GM19238 (cell line): Measurements from ENCODE around the gene RBMY1D.
"Not testable (repeated sequence)": the region's sequence is repeated elsewhere in the genome, so short reads cannot be mapped to it uniquely, and the experiment has no call there.

Experiments
- DNase-seq: peaks from one replicate; pipeline ENCODE4 v3.0.0; 2011; ENCODE audit warnings: low spot score; ENCODE audit not compliant: insufficient read length

RBMY1D gene

DNA sequence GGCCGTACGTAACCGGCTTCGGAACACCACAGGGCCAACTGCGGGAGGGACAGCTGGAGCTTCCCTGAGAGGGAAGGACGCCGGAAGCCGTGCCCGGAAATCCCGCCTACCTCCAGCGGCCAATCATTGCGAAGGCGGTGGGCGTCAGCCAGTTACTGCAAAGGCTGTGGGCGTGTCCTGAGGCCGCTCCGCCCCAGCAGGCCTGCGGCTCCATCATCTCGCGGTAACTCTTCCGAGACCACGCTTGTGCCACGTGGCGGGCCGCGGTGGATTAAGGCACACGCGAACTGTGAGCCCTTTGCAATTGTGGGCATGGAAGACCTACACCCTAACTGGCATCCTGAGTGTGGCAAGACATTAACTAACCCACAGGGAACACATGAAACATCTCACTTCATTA lies at the start of gene RBMY1D:
RBMY1D (minus strand) TSS at position 101 of the 400 bp plus-strand sequence. CDS start 2,013 bp downstream, outside the sequence.
- DNase-seq, result not testable (repeated sequence)

DNA sequence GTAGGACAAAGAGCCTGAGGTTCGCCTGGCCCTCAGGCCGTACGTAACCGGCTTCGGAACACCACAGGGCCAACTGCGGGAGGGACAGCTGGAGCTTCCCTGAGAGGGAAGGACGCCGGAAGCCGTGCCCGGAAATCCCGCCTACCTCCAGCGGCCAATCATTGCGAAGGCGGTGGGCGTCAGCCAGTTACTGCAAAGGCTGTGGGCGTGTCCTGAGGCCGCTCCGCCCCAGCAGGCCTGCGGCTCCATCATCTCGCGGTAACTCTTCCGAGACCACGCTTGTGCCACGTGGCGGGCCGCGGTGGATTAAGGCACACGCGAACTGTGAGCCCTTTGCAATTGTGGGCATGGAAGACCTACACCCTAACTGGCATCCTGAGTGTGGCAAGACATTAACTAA lies 23.6 kb upstream of the RBMY1D start, which contains the start of gene RBMY1E:
RBMY1E (minus strand) TSS at position 101 of the 400 bp plus-strand sequence. CDS start 1,978 bp downstream, outside the sequence.
- DNase-seq, result not testable (repeated sequence)

DNA sequence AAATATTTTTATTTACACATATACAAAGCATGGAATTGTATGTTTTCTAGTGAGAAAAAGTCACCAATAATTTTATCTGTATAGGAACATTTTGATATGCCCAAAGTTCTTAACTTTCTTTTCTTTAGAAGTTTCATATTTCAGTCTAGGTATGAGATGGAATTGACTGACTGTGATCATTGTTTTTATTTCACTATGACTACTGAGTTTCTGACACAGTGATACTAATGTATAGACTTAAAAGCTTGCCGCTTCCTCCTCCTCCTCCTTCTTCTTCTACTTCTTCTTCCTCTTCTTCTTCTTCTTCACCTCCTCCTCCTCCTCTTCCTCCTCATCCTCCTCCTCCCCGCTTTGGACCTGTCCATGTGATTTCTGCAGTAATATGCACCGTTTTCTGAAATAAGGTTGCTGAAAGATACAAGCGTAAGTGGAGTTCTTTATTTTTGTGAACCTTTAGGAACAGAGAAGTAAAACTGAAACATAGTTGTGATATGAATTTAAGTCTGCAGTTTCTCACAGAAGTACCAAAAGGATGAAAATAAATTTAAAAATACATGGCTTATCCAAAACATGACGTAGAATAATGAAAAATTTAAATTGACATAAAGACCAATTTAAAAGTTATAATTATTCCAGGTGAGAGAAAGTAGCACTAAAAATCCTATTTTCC lies 24.8 kb downstream of the RBMY1D start:
- DNase-seq, result not testable (repeated sequence)

DNA sequence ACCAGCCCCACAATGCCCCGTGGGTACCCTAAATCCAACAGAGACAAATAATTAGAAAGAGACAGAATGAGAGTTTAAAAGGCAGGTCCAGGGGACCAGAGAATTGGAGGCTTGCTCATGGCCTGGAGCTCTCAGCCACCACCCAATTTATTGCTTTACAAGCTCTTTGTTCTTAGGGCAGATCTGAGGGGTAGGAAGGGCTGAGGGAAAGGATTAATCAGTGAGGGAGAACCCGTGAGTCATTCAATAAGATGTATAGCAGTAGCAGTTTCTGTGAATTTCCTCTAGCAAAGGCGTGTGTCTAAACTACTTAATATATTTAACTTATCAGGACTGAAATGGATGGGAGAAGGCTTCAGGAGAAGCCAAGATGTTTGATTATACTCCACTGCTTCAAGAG lies 48.8 kb downstream of the RBMY1D start:
- no peak for DNase-seq

DNA sequence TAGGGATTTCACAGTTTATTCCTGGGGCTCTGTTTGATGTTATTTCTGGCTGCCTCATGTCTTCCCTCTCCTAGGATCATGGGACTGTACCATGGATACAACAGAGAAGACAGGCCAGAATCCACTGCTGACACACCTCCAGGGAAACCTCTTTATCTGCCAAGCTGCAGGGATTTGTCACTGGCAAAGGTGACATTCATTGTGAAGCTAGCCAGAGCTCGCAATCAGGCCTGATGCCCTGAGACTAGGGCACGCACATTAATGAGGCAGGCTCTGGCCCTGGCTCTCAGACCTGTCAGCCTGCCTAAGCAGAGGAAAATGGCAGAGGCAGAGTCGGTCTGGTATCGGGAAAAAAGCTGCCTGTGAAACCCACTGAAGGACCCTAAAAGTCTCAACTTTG lies 52.2 kb downstream of the RBMY1D start:
- DNase-seq, result no peak

DNA sequence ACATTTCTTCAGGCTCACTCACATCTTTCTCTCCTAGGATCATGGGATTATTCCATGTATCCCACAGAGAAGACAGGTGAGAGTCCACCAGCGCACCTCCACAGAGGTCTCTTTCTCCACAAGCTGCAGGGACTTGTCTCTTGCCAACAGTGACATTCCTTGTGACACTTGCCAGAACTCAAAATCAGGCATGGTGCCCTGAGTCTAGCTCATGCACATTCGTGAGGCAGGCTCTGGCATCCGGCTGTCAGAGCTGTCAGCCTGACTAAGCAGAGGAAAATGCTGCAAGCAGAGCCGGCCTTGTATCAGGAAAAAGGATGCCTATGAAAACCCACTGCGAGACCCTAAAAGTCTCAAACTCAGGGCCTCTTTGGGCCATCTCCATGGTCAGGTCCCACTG lies 54.8 kb downstream of the RBMY1D start:
- DNase-seq, result no peak

DNA sequence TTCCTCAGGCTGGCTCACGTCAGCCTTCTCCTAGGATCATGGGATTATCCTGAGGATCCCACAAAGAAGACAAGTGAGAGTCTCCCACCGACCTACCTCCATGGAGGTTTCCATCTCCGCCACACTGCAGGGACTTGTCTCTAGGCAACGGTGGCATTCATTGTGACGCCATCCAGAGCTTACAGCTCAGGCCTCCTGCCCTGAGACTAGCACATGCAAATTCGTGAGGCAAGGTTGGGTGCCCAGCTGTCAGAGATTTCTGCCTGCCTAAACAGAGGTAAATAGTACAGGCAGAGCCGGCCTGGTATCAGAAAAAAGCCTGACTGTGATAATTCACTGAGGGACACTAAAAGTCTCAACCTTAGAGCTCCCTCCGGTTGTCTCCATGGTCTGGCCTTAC lies 58.0 kb downstream of the RBMY1D start:
- DNase-seq, result no peak

DNA sequence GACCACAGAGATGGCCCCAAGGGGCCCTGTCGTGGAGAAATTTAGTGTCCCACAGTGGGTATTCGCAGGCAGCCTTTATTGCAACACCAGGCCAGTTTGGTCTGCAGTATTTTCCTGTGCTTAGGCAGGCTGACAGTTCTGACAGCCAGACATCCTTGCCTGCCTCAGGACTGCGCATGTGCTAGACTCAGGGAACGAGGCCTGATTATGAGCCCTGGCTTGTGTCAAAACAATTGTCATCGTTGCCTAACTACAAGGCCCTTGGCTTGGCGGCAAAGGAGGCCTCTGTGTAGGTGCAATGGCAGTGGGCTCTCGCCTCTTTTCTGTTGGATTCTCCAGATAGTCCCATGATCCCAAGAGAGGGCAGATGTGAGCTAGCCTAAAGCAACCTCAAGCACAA lies 59.3 kb downstream of the RBMY1D start:
- no peak for DNase-seq
